ENCODE measurements around the gene L3MBTL3.
"Not testable (repeated sequence)": the region's sequence is repeated elsewhere in the genome, so short reads cannot be mapped to it uniquely, and the experiment has no call there.

The L3MBTL3 gene

GRCh38 chr6:130173377-130174004 lies 155.1 kb downstream of the L3MBTL3 start:
- H3K27ac ChIP-seq (replicated peaks; ENCODE audit: low read length); H2BK15ac ChIP-seq (ENCODE audit: low read length); H2BK12ac ChIP-seq (ENCODE audit: low read length); DNase-seq (ENCODE audit: low spot score); H3K14ac ChIP-seq (ENCODE audit: low read length); H2BK120ac ChIP-seq (ENCODE audit: low read depth, low read length); H3K4me3 ChIP-seq (ENCODE audit: low read length in 2 of 2); H3K9me3 ChIP-seq (replicated peaks in 1 of 2; ENCODE audit: control insufficient read depth in 2 of 2, insufficient read depth in 1 of 2, low read depth in 1 of 2, low read length in 2 of 2); H3K23ac ChIP-seq (ENCODE audit: low read depth, low read length, poor library complexity); H3K36me3 ChIP-seq (replicated peaks in 1 of 2; ENCODE audit: control insufficient read depth in 2 of 2, insufficient read depth in 2 of 2, low read length in 2 of 2); H2BK5ac ChIP-seq (ENCODE audit: low read length); H2AFZ ChIP-seq (ENCODE audit: low read length); H4K91ac ChIP-seq (ENCODE audit: low read depth, low read length, poor library complexity); H3K27me3 ChIP-seq (ENCODE audit: control insufficient read depth in 3 of 3, insufficient read depth in 3 of 3, low read depth in 1 of 3, low read length in 3 of 3); H3K4me2 ChIP-seq (ENCODE audit: insufficient read depth, low read length, poor library complexity, severe bottlenecking); H3K18ac ChIP-seq (ENCODE audit: low read length); H3K4me1 ChIP-seq (ENCODE audit: control insufficient read depth in 2 of 2, insufficient read depth in 1 of 2, low read depth in 1 of 2, low read length in 2 of 2); H2AK5ac ChIP-seq (ENCODE audit: low read depth, low read length); H4K8ac ChIP-seq (ENCODE audit: low read depth, low read length); H3K79me1 ChIP-seq (ENCODE audit: low read depth, low read length); H3K4ac ChIP-seq (ENCODE audit: low read length); H3K9ac ChIP-seq (ENCODE audit: low read depth, low read length, poor library complexity): not testable (repeated sequence)
- WGBS, 2 donors (ENCODE audit: extremely low coverage in 2 of 2, insufficient read length in 2 of 2, insufficient replicate concordance in 1 of 2), result no CpG with 5 or more reads among the region's 4 CpGs

GRCh38 chr6:130176378-130176777 lies 158.0 kb downstream of the L3MBTL3 start:
- Histone ChIP-seq H3K4me1 (ENCODE audit: control insufficient read depth in 2 of 2, insufficient read depth in 1 of 2, low read depth in 1 of 2, low read length in 2 of 2) (no peaks in the 10 kb centered on the region), H3K4ac (ENCODE audit: low read length) (no peak overlapping the region), H2BK15ac (ENCODE audit: low read length) (no peak overlapping the region), H2BK12ac (ENCODE audit: low read length) (no peak overlapping the region), H3K9ac (ENCODE audit: low read depth, low read length, poor library complexity) (no peak overlapping the region), H3K27ac (replicated peaks; ENCODE audit: low read length) (no peak overlapping the region), H4K8ac (ENCODE audit: low read depth, low read length) (no peak overlapping the region), H2BK5ac (ENCODE audit: low read length) (no peak overlapping the region), H2AFZ (ENCODE audit: low read length) (no peak overlapping the region), H2AK5ac (ENCODE audit: low read depth, low read length) (no peak overlapping the region), H2BK120ac (ENCODE audit: low read depth, low read length) (no peak overlapping the region), H3K14ac (ENCODE audit: low read length) (no peak overlapping the region), H3K36me3 (replicated peaks in 1 of 2; ENCODE audit: control insufficient read depth in 2 of 2, insufficient read depth in 2 of 2, low read length in 2 of 2) (no peaks in the 10 kb centered on the region), H3K18ac (ENCODE audit: low read length) (no peak overlapping the region), H3K4me2 (ENCODE audit: insufficient read depth, low read length, poor library complexity, severe bottlenecking) (no peak overlapping the region), H3K27me3 (ENCODE audit: control insufficient read depth in 3 of 3, insufficient read depth in 3 of 3, low read depth in 1 of 3, low read length in 3 of 3) (no peaks in the 10 kb centered on the region), H3K4me3 (ENCODE audit: low read length in 2 of 2) (no peak overlapping the region), H3K9me3 (replicated peaks in 1 of 2; ENCODE audit: control insufficient read depth in 2 of 2, insufficient read depth in 1 of 2, low read depth in 1 of 2, low read length in 2 of 2) (no peaks in the 10 kb centered on the region), H3K23ac (ENCODE audit: low read depth, low read length, poor library complexity) (no peak overlapping the region), H4K91ac (ENCODE audit: low read depth, low read length, poor library complexity) (no peak overlapping the region), H3K79me1 (ENCODE audit: low read depth, low read length) (no peaks in the 10 kb centered on the region)
- WGBS, 2 donors (ENCODE audit: extremely low coverage in 2 of 2, insufficient read length in 2 of 2, insufficient replicate concordance in 1 of 2), result no CpG with 5 or more reads among the region's 1 CpG
- DNase-seq (ENCODE audit: low spot score), result no peak

GRCh38 chr6:130178692-130179091 lies 160.3 kb downstream of the L3MBTL3 start:
- H3K36me3 ChIP-seq (replicated peaks in 1 of 2; ENCODE audit: control insufficient read depth in 2 of 2, insufficient read depth in 2 of 2, low read length in 2 of 2), result no peaks in the 10 kb centered on the region
- H3K79me1 ChIP-seq (ENCODE audit: low read depth, low read length), result no peaks in the 10 kb centered on the region
- no peak overlapping the region for H3K23ac ChIP-seq (ENCODE audit: low read depth, low read length, poor library complexity)

GRCh38 chr6:130182466-130182865 lies 164.1 kb downstream of the L3MBTL3 start:
- H3K14ac ChIP-seq (ENCODE audit: low read length), result no peak overlapping the region
- H3K27me3 ChIP-seq (ENCODE audit: control insufficient read depth in 3 of 3, insufficient read depth in 3 of 3, low read depth in 1 of 3, low read length in 3 of 3), result no peaks in the 10 kb centered on the region
- H2BK5ac ChIP-seq (ENCODE audit: low read length), result no peak overlapping the region
- no peak overlapping the region for H3K4me2 ChIP-seq (ENCODE audit: insufficient read depth, low read length, poor library complexity, severe bottlenecking)
- H3K23ac ChIP-seq (ENCODE audit: low read depth, low read length, poor library complexity), result no peak overlapping the region
- no peak overlapping the region for H3K27ac ChIP-seq (replicated peaks; ENCODE audit: low read length)
- no peak overlapping the region for H2BK15ac ChIP-seq (ENCODE audit: low read length)
- H4K91ac ChIP-seq (ENCODE audit: low read depth, low read length, poor library complexity), result no peak overlapping the region
- H2BK12ac ChIP-seq (ENCODE audit: low read length), result no peak overlapping the region
- peaks cover 0 to 2% of the 10 kb centered on the region in 2 donors for H3K4me1 ChIP-seq (ENCODE audit: control insufficient read depth in 2 of 2, insufficient read depth in 1 of 2, low read depth in 1 of 2, low read length in 2 of 2)
- no peaks in the 10 kb centered on the region for H3K36me3 ChIP-seq (replicated peaks in 1 of 2; ENCODE audit: control insufficient read depth in 2 of 2, insufficient read depth in 2 of 2, low read length in 2 of 2)
- no peak overlapping the region for H3K9ac ChIP-seq (ENCODE audit: low read depth, low read length, poor library complexity)
- H2BK120ac ChIP-seq (ENCODE audit: low read depth, low read length), result no peak overlapping the region
- H3K4ac ChIP-seq (ENCODE audit: low read length), result no peak overlapping the region
- H2AK5ac ChIP-seq (ENCODE audit: low read depth, low read length), result no peak overlapping the region
- no peak overlapping the region for H3K18ac ChIP-seq (ENCODE audit: low read length)
- no peaks in the 10 kb centered on the region for H3K79me1 ChIP-seq (ENCODE audit: low read depth, low read length)
- H3K9me3 ChIP-seq (replicated peaks in 1 of 2; ENCODE audit: control insufficient read depth in 2 of 2, insufficient read depth in 1 of 2, low read depth in 1 of 2, low read length in 2 of 2), result no peaks in the 10 kb centered on the region
- H3K4me3 ChIP-seq (ENCODE audit: low read length in 2 of 2), result no peak overlapping the region
- no peak overlapping the region for H2AFZ ChIP-seq (ENCODE audit: low read length)
- no peak overlapping the region for H4K8ac ChIP-seq (ENCODE audit: low read depth, low read length)
- DNase-seq (ENCODE audit: low spot score), result no peak

More at GRCh38 chr6:130178692-130179091, 160.3 kb downstream of the L3MBTL3 start:
- Histone ChIP-seq H3K18ac (ENCODE audit: low read length) (no peak overlapping the region), H2AFZ (ENCODE audit: low read length) (no peak overlapping the region), H2BK12ac (ENCODE audit: low read length) (no peak overlapping the region), H3K9ac (ENCODE audit: low read depth, low read length, poor library complexity) (no peak overlapping the region), H2BK5ac (ENCODE audit: low read length) (no peak overlapping the region), H2BK120ac (ENCODE audit: low read depth, low read length) (no peak overlapping the region), H3K4me1 (ENCODE audit: control insufficient read depth in 2 of 2, insufficient read depth in 1 of 2, low read depth in 1 of 2, low read length in 2 of 2) (peaks cover 0 to 2% of the 10 kb centered on the region in 2 donors), H4K91ac (ENCODE audit: low read depth, low read length, poor library complexity) (no peak overlapping the region), H3K27ac (replicated peaks; ENCODE audit: low read length) (no peak overlapping the region), H3K27me3 (ENCODE audit: control insufficient read depth in 3 of 3, insufficient read depth in 3 of 3, low read depth in 1 of 3, low read length in 3 of 3) (no peaks in the 10 kb centered on the region), H3K4ac (ENCODE audit: low read length) (no peak overlapping the region), H3K14ac (ENCODE audit: low read length) (no peak overlapping the region), H2BK15ac (ENCODE audit: low read length) (no peak overlapping the region), H3K4me2 (ENCODE audit: insufficient read depth, low read length, poor library complexity, severe bottlenecking) (no peak overlapping the region), H4K8ac (ENCODE audit: low read depth, low read length) (no peak overlapping the region), H3K4me3 (ENCODE audit: low read length in 2 of 2) (no peak overlapping the region), H3K9me3 (replicated peaks in 1 of 2; ENCODE audit: control insufficient read depth in 2 of 2, insufficient read depth in 1 of 2, low read depth in 1 of 2, low read length in 2 of 2) (no peaks in the 10 kb centered on the region), H2AK5ac (ENCODE audit: low read depth, low read length) (no peak overlapping the region)
- DNase-seq (ENCODE audit: low spot score), result no peak
- no CpG with 5 or more reads among the region's 1 CpG for WGBS, 2 donors (ENCODE audit: extremely low coverage in 2 of 2, insufficient read length in 2 of 2, insufficient replicate concordance in 1 of 2)

Data from neuronal stem cell (in vitro differentiated cells).